ENCODE measurements around the gene FBLN2. TPM values are rescaled to one million over a fixed set of nuclear protein-coding genes. Genes with fewer than 3 reads are reported as not detected.

FBLN2 gene
- polyA plus RNA-seq, 3 donors: 0.08 TPM; not detected in 2

GRCh38 chr3:13512451-13512850 is 36.5 kb upstream of the FBLN2 start:
- H2AFZ ChIP-seq (ENCODE audit: insufficient read depth, low read depth, low read length, poor library complexity, severe bottlenecking): no peak overlapping the region
- no peak overlapping the region for H3K9ac ChIP-seq (ENCODE audit: insufficient read depth, low read length, poor library complexity, severe bottlenecking)
- no peak for TF ChIP-seq CTCF (IDR thresholded peaks at IDR 0.05)
- no peak overlapping the region for H3K4me3 Mint-ChIP-seq
- no peaks in the 10 kb centered on the region for H3K27me3 ChIP-seq (ENCODE audit: control insufficient read depth in 2 of 2, insufficient read depth in 2 of 2, low read length in 2 of 2)
- WGBS (ENCODE audit: insufficient coverage): 87% methylated on average over 5 of the region's 7 CpGs
- intact Hi-C loops (cut with micrococcal nuclease): no loop called here
- H3K9me3 ChIP-seq (replicated peaks in 1 of 2; ENCODE audit: control insufficient read depth in 1 of 2, insufficient read depth in 1 of 2, low read length in 2 of 2): no peaks in the 10 kb centered on the region
- no peak overlapping the region for H3K27ac Mint-ChIP-seq
- H3K9me3 Mint-ChIP-seq: peaks cover 0 to 2% (median 0%) of the 10 kb centered on the region in 7 donors
- no peak overlapping the region for H3K4me2 ChIP-seq (replicated peaks; ENCODE audit: extremely low read depth, low read length, poor library complexity, severe bottlenecking)
- no peaks in the 10 kb centered on the region for H3K79me2 ChIP-seq (ENCODE audit: insufficient read depth, low read length)
- H3K4me1 ChIP-seq (ENCODE audit: control insufficient read depth in 1 of 2, insufficient read depth in 2 of 2, low read length in 2 of 2): no peaks in the 10 kb centered on the region
- DNase-seq: no peak
- no peaks in the 10 kb centered on the region for H4K20me1 ChIP-seq (ENCODE audit: insufficient read depth, low read length)
- peaks cover 1 to 6% (median 4%) of the 10 kb centered on the region in 3 donors for H3K27me3 Mint-ChIP-seq (ENCODE audit: low read depth in 3 of 3)
- no peaks in the 10 kb centered on the region for H3K36me3 ChIP-seq (replicated peaks in 1 of 2; ENCODE audit: control insufficient read depth in 1 of 2, insufficient read depth in 2 of 2, low read length in 2 of 2)
- H3K4me1 Mint-ChIP-seq: no peaks in the 10 kb centered on the region
- H3K27ac ChIP-seq (ENCODE audit: low read depth in 1 of 2, low read length in 2 of 2): no peak overlapping the region
- no peaks in the 10 kb centered on the region for H3K36me3 Mint-ChIP-seq
- H3K4me3 ChIP-seq (replicated peaks in 1 of 3; ENCODE audit: low read depth in 2 of 3, low read length in 3 of 3): no peak overlapping the region

- intact Hi-C loops (cut with micrococcal nuclease): no loop called here
Observed at GRCh38 chr3:13513051-13513912, 35.6 kb upstream of the FBLN2 start.

More at GRCh38 chr3:13513051-13513912, 35.6 kb upstream of the FBLN2 start:
- Mint-ChIP-seq H3K4me3 (no peak overlapping the region), H3K27me3 (ENCODE audit: low read depth in 3 of 3) (peaks cover 0 to 8% (median 0%) of the 10 kb centered on the region in 3 donors), H3K27ac (no peak overlapping the region), H3K9me3 (peaks cover 0 to 2% (median 0%) of the 10 kb centered on the region in 7 donors), H3K36me3 (no peaks in the 10 kb centered on the region), H3K4me1 (no peaks in the 10 kb centered on the region)
- Histone ChIP-seq H4K20me1 (ENCODE audit: insufficient read depth, low read length) (no peaks in the 10 kb centered on the region), H3K9ac (ENCODE audit: insufficient read depth, low read length, poor library complexity, severe bottlenecking) (no peak overlapping the region), H3K4me1 (ENCODE audit: control insufficient read depth in 1 of 2, insufficient read depth in 2 of 2, low read length in 2 of 2) (no peaks in the 10 kb centered on the region), H3K27ac (ENCODE audit: low read depth in 1 of 2, low read length in 2 of 2) (no peak overlapping the region), H2AFZ (ENCODE audit: insufficient read depth, low read depth, low read length, poor library complexity, severe bottlenecking) (no peak overlapping the region), H3K79me2 (ENCODE audit: insufficient read depth, low read length) (no peaks in the 10 kb centered on the region), H3K9me3 (replicated peaks in 1 of 2; ENCODE audit: control insufficient read depth in 1 of 2, insufficient read depth in 1 of 2, low read length in 2 of 2) (no peaks in the 10 kb centered on the region), H3K4me3 (replicated peaks in 1 of 3; ENCODE audit: low read depth in 2 of 3, low read length in 3 of 3) (no peak overlapping the region), H3K27me3 (ENCODE audit: control insufficient read depth in 2 of 2, insufficient read depth in 2 of 2, low read length in 2 of 2) (no peaks in the 10 kb centered on the region), H3K36me3 (replicated peaks in 1 of 2; ENCODE audit: control insufficient read depth in 1 of 2, insufficient read depth in 2 of 2, low read length in 2 of 2) (no peaks in the 10 kb centered on the region), H3K4me2 (replicated peaks; ENCODE audit: extremely low read depth, low read length, poor library complexity, severe bottlenecking) (no peak overlapping the region)
- WGBS (ENCODE audit: insufficient coverage): 90% methylated on average over 2 of the region's 20 CpGs
- TF ChIP-seq CTCF (IDR thresholded peaks at IDR 0.05): no peak
- DNase-seq: no peak

Data from CD14-positive monocyte (primary cell).